Measurements from ENCODE around the gene PLXNC1.

The PLXNC1 gene

DNA sequence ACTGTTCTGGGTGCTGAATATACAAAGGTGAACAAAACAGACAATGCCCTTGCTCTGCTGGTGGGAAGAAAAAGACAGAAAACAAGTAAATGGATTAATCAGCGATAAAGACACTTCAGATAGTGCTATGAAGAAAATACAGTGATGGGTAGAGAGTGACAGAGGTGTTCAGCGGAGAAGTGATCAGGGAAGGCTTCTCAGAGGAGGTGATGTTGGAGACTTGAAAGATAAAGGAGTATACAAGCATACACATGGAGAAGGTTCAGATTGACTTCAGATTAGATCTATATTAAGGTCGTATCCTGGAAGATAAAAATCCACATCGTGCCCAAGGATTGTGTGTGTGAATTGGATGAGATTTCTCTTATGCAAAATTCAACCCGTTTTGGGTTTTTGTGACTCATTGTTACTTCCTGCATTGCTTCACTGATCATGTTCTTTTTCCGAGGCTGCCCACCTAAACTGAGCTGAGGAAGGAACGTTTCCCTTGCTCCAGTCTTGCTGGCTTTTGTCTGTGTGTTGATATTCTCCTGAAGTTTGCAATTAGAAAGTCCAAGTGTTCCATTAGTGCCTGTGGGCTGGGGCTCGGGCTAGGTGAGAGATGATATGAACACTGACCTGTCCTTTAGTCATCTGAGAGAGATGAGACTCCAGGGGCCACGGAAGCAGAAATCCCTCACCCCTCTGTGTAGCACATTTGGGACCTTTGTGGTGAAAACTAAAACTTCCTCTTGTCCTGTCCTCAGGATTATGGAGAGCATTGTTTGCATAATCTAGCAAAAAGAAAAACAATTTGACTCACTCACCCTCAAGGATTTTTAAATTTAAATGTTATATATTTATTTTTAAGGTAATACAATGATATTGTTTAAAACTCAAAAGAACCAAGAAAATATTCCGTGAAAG is 27.6 kb downstream of the PLXNC1 start:
- TF ChIP-seq CTCF (conservative IDR thresholded peaks at IDR 0.05) (no peak), ZFX (IDR thresholded peaks at IDR 0.05) (no peak)
- H3K27ac ChIP-seq: no peak overlapping the region

DNA sequence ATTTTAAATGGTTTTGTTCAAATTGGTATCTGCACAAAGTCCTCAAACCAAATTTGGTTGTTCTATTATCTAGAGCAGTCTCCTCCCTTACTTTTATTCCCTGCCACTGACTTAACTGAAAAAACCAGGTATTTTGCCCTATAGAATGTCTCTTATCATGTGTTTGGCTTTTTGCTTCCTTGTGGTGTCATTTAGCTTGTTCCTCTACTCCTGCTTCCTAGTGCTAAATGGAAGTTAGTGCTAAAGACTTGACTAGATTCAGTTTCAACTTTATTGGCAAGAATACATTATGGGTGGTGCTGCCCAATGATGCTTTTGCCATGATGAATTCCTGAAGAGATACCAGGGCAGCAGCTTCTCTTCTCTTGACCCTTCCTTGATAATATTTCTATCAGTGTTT is 29.7 kb downstream of the PLXNC1 start:
- TF ChIP-seq CTCF (conservative IDR thresholded peaks at IDR 0.05) (no peak), ZFX (IDR thresholded peaks at IDR 0.05) (no peak)
- no peak overlapping the region for H3K27ac ChIP-seq

GRCh38 chr12:94178882-94179281 is 30.5 kb downstream of the PLXNC1 start:
- no peak overlapping the region for H3K27ac ChIP-seq
- TF ChIP-seq CTCF (conservative IDR thresholded peaks at IDR 0.05) (no peak), ZFX (IDR thresholded peaks at IDR 0.05) (no peak)

GRCh38 chr12:94179723-94180122 is 31.3 kb downstream of the PLXNC1 start:
- no peak overlapping the region for H3K27ac ChIP-seq
- TF ChIP-seq ZFX (IDR thresholded peaks at IDR 0.05) (no peak), CTCF (conservative IDR thresholded peaks at IDR 0.05) (no peak)

DNA sequence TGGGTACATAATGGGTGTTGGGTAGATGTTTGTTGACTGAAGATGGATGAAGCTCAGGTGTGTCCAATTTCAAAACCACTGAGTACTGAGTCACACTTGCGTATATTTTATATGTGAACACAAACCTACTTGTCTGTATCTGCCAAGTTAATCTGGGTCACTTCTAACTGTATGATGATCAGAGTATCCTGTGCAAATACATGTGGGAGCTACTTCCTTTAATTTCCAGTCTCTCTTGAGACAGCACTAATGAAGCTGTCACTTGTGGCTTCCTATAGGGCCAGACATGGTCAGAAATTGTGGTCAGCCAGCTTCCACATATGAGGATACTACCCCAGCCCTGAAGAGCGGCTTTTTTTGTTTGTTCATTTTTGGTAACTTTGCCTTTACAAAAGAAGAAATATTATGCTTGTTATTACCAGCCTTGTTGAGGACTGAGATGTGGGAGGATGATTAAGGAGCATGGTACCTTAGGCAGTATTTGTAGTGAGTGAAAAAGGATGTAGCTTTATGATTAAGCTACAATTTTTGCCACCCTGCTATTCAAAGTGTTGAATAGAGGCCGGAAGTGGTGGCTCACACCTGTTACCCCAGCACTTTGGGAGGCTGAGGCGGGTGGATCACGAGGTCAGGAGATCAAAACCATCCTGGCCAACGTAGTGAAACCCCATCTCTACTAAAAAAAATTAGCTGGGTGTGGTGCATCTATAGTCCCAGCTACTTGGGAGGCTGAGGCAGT is 32.4 kb downstream of the PLXNC1 start:
- no peak overlapping the region for H3K27ac ChIP-seq
- no peak for TF ChIP-seq ZFX (IDR thresholded peaks at IDR 0.05)
- TF ChIP-seq CTCF (conservative IDR thresholded peaks at IDR 0.05): no peak

- TF ChIP-seq CTCF (conservative IDR thresholded peaks at IDR 0.05) (no peak), ZFX (IDR thresholded peaks at IDR 0.05) (no peak)
- no peak overlapping the region for H3K27ac ChIP-seq
Measured at GRCh38 chr12:94182986-94183707, 34.8 kb downstream of the PLXNC1 start.
